NB4 (cell line): Measurements from ENCODE around the gene CPNE5.

Experiments
- DNase-seq: peaks from one replicate; pipeline ENCODE4 v3.0.0; 2010; ENCODE audit warnings: low read depth
- H3K4me3 ChIP-seq: one replicate; pipeline ENCODE4 v1.5.1; 2011; ENCODE audit warnings: mild to moderate bottlenecking, low read depth, low read length, moderate library complexity
- MYC ChIP-seq: IDR thresholded peaks from 2 replicates; pipeline ENCODE4 v1.6.1; 2011; ENCODE audit warnings: low read depth, low read length
- POLR2A ChIP-seq: IDR thresholded peaks from 2 replicates; pipeline ENCODE4 v1.6.1; 2011; ENCODE audit warnings: mild to moderate bottlenecking; ENCODE audit not compliant: insufficient read length; ENCODE audit errors: extremely low read depth
- TF ChIP-seq, protein P1 (sequence below): IDR thresholded peaks from 2 replicates; pipeline ENCODE4 v1.6.1; 2011; ENCODE audit warnings: low read depth, low read length
- TF ChIP-seq, protein P2 (sequence below): IDR thresholded peaks from one replicate; pipeline ENCODE4 v1.5.1; 2012; ENCODE audit warnings: low read depth, low read length

CPNE5 gene

DNA sequence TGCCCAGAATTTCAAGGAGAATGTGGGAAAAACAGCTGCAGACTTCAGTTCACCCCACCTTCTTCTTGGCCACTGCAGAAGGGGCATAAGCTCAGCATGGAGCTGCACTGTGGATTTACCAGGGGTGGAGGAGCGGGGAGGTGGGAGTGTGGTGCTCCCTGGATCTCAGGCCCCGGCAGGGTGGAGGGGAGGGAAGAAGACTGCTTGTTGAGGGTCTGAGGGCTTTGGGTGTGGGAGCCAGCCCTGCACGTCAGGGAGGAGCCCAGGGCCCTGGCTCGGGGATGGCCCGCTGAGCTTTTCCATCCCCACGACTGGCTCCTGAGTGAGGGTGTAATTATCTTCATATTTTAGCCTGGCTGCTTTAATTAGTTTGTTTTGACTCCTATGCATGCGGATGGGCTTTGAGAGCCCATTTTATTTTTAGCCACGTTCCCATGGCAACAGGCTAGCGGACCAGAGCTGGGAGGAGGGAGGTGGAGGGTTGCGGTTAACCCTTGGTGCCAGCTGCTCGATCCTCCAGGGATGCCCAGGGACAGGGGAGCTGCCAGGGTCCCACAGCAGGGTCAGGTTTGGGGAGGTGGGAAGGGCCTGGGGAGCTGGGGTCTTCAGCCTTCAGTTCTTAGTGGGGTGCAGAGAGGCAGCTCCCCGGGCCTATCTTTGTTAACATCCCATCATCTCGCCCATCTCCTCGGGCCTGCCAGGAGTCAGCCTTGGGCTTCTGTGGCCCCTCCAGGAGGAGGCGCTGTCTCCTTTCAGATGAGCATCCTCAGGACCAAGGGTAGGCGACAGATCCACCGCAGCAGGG is 73.4 kb downstream of the CPNE5 start:
- TF ChIP-seq, protein P1, sequence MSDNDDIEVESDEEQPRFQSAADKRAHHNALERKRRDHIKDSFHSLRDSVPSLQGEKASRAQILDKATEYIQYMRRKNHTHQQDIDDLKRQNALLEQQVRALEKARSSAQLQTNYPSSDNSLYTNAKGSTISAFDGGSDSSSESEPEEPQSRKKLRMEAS = no peak
- TF ChIP-seq, protein P2, sequence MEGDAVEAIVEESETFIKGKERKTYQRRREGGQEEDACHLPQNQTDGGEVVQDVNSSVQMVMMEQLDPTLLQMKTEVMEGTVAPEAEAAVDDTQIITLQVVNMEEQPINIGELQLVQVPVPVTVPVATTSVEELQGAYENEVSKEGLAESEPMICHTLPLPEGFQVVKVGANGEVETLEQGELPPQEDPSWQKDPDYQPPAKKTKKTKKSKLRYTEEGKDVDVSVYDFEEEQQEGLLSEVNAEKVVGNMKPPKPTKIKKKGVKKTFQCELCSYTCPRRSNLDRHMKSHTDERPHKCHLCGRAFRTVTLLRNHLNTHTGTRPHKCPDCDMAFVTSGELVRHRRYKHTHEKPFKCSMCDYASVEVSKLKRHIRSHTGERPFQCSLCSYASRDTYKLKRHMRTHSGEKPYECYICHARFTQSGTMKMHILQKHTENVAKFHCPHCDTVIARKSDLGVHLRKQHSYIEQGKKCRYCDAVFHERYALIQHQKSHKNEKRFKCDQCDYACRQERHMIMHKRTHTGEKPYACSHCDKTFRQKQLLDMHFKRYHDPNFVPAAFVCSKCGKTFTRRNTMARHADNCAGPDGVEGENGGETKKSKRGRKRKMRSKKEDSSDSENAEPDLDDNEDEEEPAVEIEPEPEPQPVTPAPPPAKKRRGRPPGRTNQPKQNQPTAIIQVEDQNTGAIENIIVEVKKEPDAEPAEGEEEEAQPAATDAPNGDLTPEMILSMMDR = peak; percentile 98
- H3K4me3 ChIP-seq = no peak overlapping the region
- DNase-seq = peak; percentile 88

DNA sequence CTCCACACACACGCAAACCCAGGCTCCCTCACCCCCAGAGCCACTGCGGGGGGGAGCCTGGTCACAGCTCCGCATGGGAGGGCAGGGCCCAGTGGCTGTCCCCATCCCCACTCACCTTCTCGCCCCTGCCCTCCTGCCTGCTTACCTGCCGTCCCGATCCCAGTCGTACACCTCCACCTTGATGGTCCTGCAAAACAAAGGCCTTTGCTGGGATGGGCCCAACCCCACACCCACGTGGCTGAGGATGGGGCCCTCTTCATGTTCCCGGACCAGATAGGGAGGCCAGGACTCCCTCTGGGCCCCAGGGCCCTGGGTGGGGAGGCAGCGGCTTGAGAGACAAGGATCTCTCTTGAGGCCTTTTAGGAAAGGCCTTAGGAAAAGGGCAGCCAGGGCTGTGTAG is 74.1 kb downstream of the CPNE5 start:
- DNase-seq = no peak
- H3K4me3 ChIP-seq = no peak overlapping the region
- TF ChIP-seq POLR2A = no peak
- TF ChIP-seq, protein P2 = no peak
- no peak for TF ChIP-seq MYC
- TF ChIP-seq, protein P1 = no peak

DNA sequence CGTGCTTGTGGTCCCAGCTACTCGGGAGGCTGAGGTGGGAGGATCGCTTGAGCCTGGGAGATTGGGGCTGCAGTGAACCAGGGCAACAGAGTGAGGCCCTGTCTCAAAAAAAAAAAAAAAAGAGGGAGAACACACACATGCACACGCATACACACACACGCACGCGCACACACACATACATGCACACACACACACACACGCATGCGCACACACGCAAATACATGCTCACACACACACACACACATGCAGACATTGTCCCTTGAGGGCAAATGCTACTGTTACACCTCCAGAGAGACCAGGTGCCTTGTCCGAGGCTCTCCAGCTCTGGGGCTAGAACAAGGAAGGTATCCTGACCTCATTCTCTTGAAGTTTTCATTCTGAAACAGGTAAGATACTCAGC is 77.1 kb downstream of the CPNE5 start:
- no peak for TF ChIP-seq MYC
- TF ChIP-seq, protein P1 = no peak
- no peak for TF ChIP-seq POLR2A
- TF ChIP-seq, protein P2 = no peak
- no peak for DNase-seq
- H3K4me3 ChIP-seq = no peak overlapping the region

DNA sequence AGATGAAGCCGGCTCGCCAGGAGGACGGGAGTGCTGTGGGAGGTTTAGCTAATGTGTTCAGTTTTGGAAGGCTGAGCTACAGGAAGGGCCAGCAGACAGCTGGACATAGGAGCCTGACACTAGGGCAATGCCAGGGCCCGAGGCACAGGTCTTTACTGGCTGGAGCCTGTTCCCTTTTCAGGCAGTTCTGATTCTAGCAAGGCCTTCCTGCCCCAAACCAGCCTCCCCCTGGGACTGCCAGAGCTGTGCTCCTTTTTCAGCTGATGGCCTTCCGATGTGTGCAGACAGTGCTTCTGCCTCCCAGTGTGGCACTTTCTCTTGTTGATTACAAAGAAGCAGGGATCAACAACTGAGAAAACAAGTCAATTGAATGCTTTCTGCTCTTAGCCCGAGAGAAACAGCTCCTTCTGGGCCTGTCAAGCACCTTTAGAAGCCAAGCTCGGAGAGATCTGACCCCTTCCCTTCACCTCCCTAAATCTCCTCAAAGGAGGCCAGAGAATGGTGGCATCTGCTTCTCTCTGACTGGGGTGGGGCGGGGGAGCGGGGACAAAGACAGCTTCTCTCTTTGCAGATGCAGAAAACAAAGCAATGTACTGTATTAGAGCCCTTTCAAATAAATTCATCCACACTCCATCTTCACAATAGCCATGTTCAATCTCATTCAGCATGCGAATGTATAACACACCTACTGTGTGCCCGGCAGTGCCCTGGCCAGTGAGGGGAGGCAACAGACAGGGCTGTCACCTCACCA is 78.4 kb downstream of the CPNE5 start:
- DNase-seq = no peak
- TF ChIP-seq MYC = no peak
- TF ChIP-seq, protein P2 = no peak
- TF ChIP-seq, protein P1 = no peak
- no peak for TF ChIP-seq POLR2A
- no peak overlapping the region for H3K4me3 ChIP-seq

DNA sequence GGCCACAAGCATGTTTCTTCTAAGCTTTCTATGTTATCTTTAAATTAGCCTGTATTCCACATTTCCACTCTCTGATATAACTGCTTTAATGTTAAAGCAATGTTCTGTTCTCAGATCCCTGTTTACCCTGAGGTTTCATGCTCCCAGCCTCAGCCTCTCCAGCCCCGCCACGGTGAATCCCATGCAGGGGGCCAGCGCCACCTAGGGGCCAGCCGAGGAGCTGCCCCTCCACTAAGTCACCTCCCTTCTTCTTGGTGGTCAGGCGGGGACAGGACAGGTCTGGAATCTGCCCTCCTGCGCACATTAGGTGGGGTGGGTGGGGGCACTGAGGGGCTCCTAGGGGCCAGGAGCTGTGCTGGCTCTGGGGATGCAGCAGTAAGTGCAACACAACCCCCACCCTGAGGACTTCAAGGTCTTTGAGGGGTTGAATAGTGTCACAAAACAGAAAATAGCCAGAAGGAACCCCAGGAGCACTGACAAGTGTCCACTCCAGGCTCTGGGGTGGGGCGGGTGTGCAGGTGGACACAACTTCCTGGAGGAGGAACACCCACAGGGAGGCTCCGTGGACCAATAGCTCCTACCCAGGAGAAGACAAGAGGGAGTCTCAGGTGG is 80.0 kb downstream of the CPNE5 start:
- no peak overlapping the region for H3K4me3 ChIP-seq
- peak; percentile 83 for DNase-seq

More for the DNA sequence above, 80.0 kb downstream of the CPNE5 start:
- TF ChIP-seq POLR2A (no peak), MYC (no peak)
- TF ChIP-seq, protein P2 = peak; percentile 98
